HFFc6 (cell line): ENCODE data around the gene GAS7. TPM values are rescaled to one million over a fixed set of nuclear protein-coding genes. Genes with fewer than 3 reads are reported as not detected.

Source experiments
- DNase-seq: peaks from one replicate; pipeline ENCODE4 v3.0.0-alpha.2; 2018
- H3K27ac Mint-ChIP-seq: 2 replicates; pipeline ENCODE4 v1.8.0; 2020; ENCODE audit warnings: mild to moderate bottlenecking, mixed read lengths
- H3K27me3 Mint-ChIP-seq: 2 replicates; pipeline ENCODE4 v1.8.0; 2021; ENCODE audit warnings: mild to moderate bottlenecking, moderate library complexity, mixed read lengths; ENCODE audit not compliant: insufficient read depth
- H3K36me3 Mint-ChIP-seq: 2 replicates; pipeline ENCODE4 v1.8.0; 2021; ENCODE audit warnings: low read depth, mixed read lengths
- H3K4me1 Mint-ChIP-seq: 2 replicates; pipeline ENCODE4 v1.8.0; 2020; ENCODE audit warnings: low read depth, mixed read lengths
- H3K4me3 Mint-ChIP-seq: 2 replicates; pipeline ENCODE4 v1.8.0; 2020; ENCODE audit warnings: mild to moderate bottlenecking, moderate library complexity, mixed read lengths
- H3K9me3 Mint-ChIP-seq: 2 replicates; pipeline ENCODE4 v1.8.0; 2020; ENCODE audit warnings: mild to moderate bottlenecking, mixed read lengths
- CTCF ChIP-seq: fragments of 200-600 bp; sonication (generic); IDR thresholded peaks from 2 replicates; pipeline ENCODE4 v1.5.0; 2021; ENCODE audit warnings: antibody characterized with exemption, mild to moderate bottlenecking
- total RNA-seq, 6 experiments: library from RNA; stranded (reverse); fragmentation: NEBNext Ultra II Directional; extraction: Animal tissue kit (Norgen Biotek cat#: 25700); gene quantifications; 2 replicates in 1 of 6; 3 replicates in 5 of 6; pipeline ENCODE4 v1.2.3, GENCODE V29; 2021

GAS7 gene
- total RNA-seq, 6 experiments from 2014 or later: 1.4 to 7.4 (median 3.1) TPM

DNA sequence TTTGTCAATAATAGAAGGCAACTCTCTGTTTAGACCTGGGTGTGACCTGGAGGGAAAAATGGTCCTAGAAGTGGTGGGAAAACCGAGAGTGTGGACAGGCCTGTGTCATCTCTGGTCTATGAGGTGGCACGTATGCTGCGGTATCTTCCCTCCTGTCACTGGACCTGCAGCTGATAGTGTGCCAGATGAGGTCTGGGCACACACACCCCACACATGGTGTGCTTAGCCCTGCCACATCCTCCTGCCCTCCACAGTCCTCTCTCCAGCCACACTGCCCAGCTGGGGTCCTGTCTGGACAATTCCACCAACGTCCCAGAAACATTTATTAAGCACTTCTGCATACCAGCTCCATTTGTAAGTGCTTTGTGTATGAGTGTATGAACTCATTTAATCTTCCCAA is 335.5 kb downstream of the GAS7 start:
- peaks cover 45% of the 10 kb centered on the region for H3K9me3 Mint-ChIP-seq
- H3K36me3 Mint-ChIP-seq: peaks cover 6% of the 10 kb centered on the region; the same call in 1 of the 2 replicates
- TF ChIP-seq CTCF: no peak
- H3K4me1 Mint-ChIP-seq: no peaks in the 10 kb centered on the region
- no peak overlapping the region for H3K27ac Mint-ChIP-seq
- no peak for DNase-seq
- H3K4me3 Mint-ChIP-seq: no peak overlapping the region
- peaks cover 13% of the 10 kb centered on the region for H3K27me3 Mint-ChIP-seq

GRCh38 chr17:9862220-9862619 is 336.2 kb downstream of the GAS7 start:
- Mint-ChIP-seq H3K4me3 (no peak overlapping the region), H3K27ac (no peak overlapping the region), H3K27me3 (peaks cover 13% of the 10 kb centered on the region), H3K9me3 (peaks cover 39% of the 10 kb centered on the region), H3K36me3 (peaks cover 6% of the 10 kb centered on the region; the same call in 1 of the 2 replicates), H3K4me1 (no peaks in the 10 kb centered on the region)
- DNase-seq: no peak
- TF ChIP-seq CTCF: no peak

GRCh38 chr17:9860851-9861250 is 337.6 kb downstream of the GAS7 start:
- peaks cover 31% of the 10 kb centered on the region for H3K9me3 Mint-ChIP-seq
- no peak overlapping the region for H3K27ac Mint-ChIP-seq
- no peak overlapping the region for H3K4me3 Mint-ChIP-seq
- no peak for DNase-seq
- TF ChIP-seq CTCF: no peak
- H3K27me3 Mint-ChIP-seq: peaks cover 16% of the 10 kb centered on the region
- H3K36me3 Mint-ChIP-seq: peaks cover 6% of the 10 kb centered on the region; the same call in 1 of the 2 replicates
- H3K4me1 Mint-ChIP-seq: no peaks in the 10 kb centered on the region

Other genes starting within 250 kb of the GAS7 start
- gene MYH13, start 174.4 kb upstream of the GAS7 start, total RNA-seq: not detected
- not detected for gene MYH8, start 223.3 kb upstream of the GAS7 start, total RNA-seq